OCI-LY3 (cell line): ENCODE data around the gene MRPL58.

Experiments
- EZH2phosphoT487 ChIP-seq: fragments of 200-600 bp; shearing (Covaris generic); IDR thresholded peaks from 2 replicates; pipeline ENCODE4 v1.6.1; 2018; ENCODE audit warnings: antibody characterized with exemption, mixed run types, low read depth
- TF ChIP-seq, protein P1 (sequence below): fragments of 200-600, 300-600 bp; sonication (generic); IDR thresholded peaks from 2 replicates; pipeline ENCODE4 v1.5.1; 2014; ENCODE audit warnings: antibody characterized with exemption, low read length, low read depth

DNA sequence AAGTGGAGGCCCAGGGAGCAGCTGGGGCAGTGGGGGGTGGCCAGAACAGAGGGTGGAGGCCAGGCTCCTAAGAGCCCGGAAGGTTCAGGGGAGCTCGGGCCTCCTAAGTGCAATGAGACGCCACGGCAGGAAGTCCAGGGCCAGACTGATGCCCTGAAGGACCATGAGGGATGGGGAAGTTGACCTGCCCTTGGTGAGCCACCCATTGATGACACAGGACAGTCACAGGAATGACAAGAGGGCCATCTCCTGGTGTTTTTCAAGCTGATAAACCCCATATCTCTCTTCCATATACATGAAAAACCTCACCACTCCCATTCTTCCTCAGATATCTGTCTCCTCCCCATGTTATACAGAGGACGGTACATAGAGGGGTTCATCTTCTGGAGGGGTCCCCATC, 5.8 kb upstream of the MRPL58 start:
- TF ChIP-seq, protein P1, sequence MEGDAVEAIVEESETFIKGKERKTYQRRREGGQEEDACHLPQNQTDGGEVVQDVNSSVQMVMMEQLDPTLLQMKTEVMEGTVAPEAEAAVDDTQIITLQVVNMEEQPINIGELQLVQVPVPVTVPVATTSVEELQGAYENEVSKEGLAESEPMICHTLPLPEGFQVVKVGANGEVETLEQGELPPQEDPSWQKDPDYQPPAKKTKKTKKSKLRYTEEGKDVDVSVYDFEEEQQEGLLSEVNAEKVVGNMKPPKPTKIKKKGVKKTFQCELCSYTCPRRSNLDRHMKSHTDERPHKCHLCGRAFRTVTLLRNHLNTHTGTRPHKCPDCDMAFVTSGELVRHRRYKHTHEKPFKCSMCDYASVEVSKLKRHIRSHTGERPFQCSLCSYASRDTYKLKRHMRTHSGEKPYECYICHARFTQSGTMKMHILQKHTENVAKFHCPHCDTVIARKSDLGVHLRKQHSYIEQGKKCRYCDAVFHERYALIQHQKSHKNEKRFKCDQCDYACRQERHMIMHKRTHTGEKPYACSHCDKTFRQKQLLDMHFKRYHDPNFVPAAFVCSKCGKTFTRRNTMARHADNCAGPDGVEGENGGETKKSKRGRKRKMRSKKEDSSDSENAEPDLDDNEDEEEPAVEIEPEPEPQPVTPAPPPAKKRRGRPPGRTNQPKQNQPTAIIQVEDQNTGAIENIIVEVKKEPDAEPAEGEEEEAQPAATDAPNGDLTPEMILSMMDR = no peak
- TF ChIP-seq EZH2phosphoT487 = no peak
